ENCODE results near the gene BBS10.
"Not testable (repeated sequence)": the region's sequence is repeated elsewhere in the genome, so short reads cannot be mapped to it uniquely, and the experiment has no call there.

DNA sequence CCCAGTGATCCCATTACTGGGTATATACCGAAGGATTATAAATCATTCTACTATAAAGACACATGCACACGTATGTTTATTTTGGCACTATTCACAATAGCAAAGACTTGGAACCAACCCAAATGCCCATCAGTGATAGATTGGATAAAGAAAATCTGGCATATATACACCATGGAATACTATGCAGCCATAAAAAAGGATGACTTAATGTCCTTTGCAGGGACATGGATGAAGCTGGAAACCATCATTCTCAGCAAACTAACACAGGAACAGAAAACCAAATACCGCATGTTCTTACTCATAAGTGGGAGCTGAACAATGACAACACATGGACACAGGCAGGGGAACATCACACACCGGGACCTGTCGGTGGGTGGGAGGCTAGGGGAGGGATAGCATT, 15.9 kb upstream of the BBS10 start:
- TF ChIP-seq CTCF (IDR thresholded peaks at IDR 0.05); EP300 (IDR thresholded peaks at IDR 0.05; ENCODE audit: low read depth): not testable (repeated sequence)
